Measurements from ENCODE around the gene RPS6KA3. TPM values are rescaled to one million over a fixed set of nuclear protein-coding genes. Genes with fewer than 3 reads are reported as not detected.
"Not testable (repeated sequence)": the region's sequence is repeated elsewhere in the genome, so short reads cannot be mapped to it uniquely, and the experiment has no call there.

Gene RPS6KA3
- total and polyA plus RNA-seq, 12 donors: 6.2 to 41.9 (median 34.3) TPM

DNA sequence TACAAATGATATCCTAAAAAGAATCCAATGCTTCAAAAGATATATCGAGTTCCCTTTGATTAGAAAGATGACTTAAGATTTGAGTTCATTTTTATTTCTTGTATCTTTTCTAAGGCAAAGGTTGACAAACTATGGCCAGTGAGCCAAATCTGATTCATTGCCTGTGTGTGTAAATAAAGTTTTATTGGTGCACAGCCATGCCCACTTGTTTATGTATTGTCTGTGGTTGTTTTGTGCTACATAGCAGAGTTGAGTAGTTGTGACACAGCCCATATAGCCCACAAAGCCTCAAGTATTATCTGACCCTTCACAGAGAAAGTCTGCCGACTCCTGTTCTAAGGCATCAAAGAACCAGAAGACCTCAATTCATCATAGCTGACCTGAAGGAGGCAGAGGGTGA is 92.9 kb downstream of the RPS6KA3 start:
- no peaks in the 10 kb centered on the region for H3K4me1 ChIP-seq (replicated peaks in 1 of 2)
- H3K27ac ChIP-seq: no peak overlapping the region
- 83 to 95% (median 89%) methylated on average over 2 of the region's 2 CpGs for WGBS, 4 donors
- peaks cover 0 to 37% of the 10 kb centered on the region in 2 donors for H3K36me3 ChIP-seq (replicated peaks in 1 of 2)
- intact Hi-C loops (cut with DNase I): no loop called here
- H3K9me3 ChIP-seq (replicated peaks in 1 of 3): no peaks in the 10 kb centered on the region
- TF ChIP-seq POLR2A (IDR thresholded peaks at IDR 0.05) (no peak), CTCF (IDR thresholded peaks at IDR 0.05) (no peak)
- H3K4me3 ChIP-seq: no peak overlapping the region
- no peak for DNase-seq
- peaks cover 4% of the 10 kb centered on the region for H3K27me3 ChIP-seq

GRCh38 chrX:20173313-20173712 is 93.4 kb downstream of the RPS6KA3 start:
- intact Hi-C loops (cut with DNase I): no loop called here
- Histone ChIP-seq H3K4me1 (replicated peaks in 1 of 2) (no peaks in the 10 kb centered on the region), H3K27ac (no peak overlapping the region), H3K4me3 (no peak overlapping the region), H3K9me3 (replicated peaks in 1 of 3) (no peaks in the 10 kb centered on the region), H3K27me3 (peaks cover 4% of the 10 kb centered on the region), H3K36me3 (replicated peaks in 1 of 2) (peaks cover 0 to 41% of the 10 kb centered on the region in 2 donors)
- 70 to 100% (median 90%) methylated on average over 2 of the region's 2 CpGs for WGBS, 4 donors
- DNase-seq: no peak
- TF ChIP-seq CTCF (IDR thresholded peaks at IDR 0.05) (no peak), POLR2A (IDR thresholded peaks at IDR 0.05) (no peak)

DNA sequence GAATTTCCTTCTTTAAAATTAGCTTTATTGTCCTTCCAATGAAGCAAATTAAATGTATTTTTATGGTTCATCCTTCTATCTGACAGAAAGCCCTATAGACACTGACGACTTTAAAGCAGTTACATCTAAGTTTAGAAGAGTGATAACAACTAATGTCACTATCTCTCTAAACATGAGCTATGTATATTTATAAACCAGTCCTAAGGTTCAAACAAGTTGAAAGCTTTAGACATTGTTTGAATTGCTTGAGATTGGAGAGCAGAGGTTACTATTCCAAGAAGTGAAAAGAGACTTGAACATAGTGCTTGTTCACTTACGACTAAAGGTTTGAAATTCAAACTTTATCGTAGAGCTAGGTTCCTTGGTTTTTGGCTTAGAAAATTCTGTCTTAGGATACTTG is 94.8 kb downstream of the RPS6KA3 start:
- no peak for TF ChIP-seq POLR2A (IDR thresholded peaks at IDR 0.05)
- TF ChIP-seq CTCF (IDR thresholded peaks at IDR 0.05): no peak
- Histone ChIP-seq H3K27ac (no peak overlapping the region), H3K4me1 (replicated peaks in 1 of 2) (no peaks in the 10 kb centered on the region), H3K27me3 (peaks cover 1% of the 10 kb centered on the region), H3K9me3 (replicated peaks in 1 of 3) (no peaks in the 10 kb centered on the region), H3K36me3 (replicated peaks in 1 of 2) (peaks cover 0 to 43% of the 10 kb centered on the region in 2 donors), H3K4me3 (no peak overlapping the region)
- 85 to 96% (median 90%) methylated on average over 3 of the region's 3 CpGs for WGBS, 4 donors
- intact Hi-C loops (cut with DNase I): no loop called here
- DNase-seq: no peak

GRCh38 chrX:20162516-20162915 is 104.2 kb downstream of the RPS6KA3 start:
- not testable (repeated sequence) for H3K9me3 ChIP-seq (replicated peaks in 1 of 3); H3K4me3 ChIP-seq

GRCh38 chrX:20159797-20160385 is 106.8 kb downstream of the RPS6KA3 start:
- peaks cover 0 to 20% of the 10 kb centered on the region in 2 donors for H3K36me3 ChIP-seq (replicated peaks in 1 of 2)
- 72 to 88% (median 78%) methylated on average over 4 of the region's 4 CpGs for WGBS, 4 donors
- H3K9me3 ChIP-seq (replicated peaks in 1 of 3): no peaks in the 10 kb centered on the region
- no peak overlapping the region for H3K4me3 ChIP-seq
- TF ChIP-seq CTCF (IDR thresholded peaks at IDR 0.05) (no peak), POLR2A (IDR thresholded peaks at IDR 0.05) (no peak)
- peaks cover 7% of the 10 kb centered on the region for H3K27me3 ChIP-seq
- no peak for DNase-seq
- no peaks in the 10 kb centered on the region for H3K4me1 ChIP-seq (replicated peaks in 1 of 2)
- no peak overlapping the region for H3K27ac ChIP-seq
- intact Hi-C loops (cut with DNase I): no loop called here

More at GRCh38 chrX:20162516-20162915, 104.2 kb downstream of the RPS6KA3 start:
- H3K27me3 ChIP-seq; DNase-seq; H3K36me3 ChIP-seq (replicated peaks in 1 of 2); H3K4me1 ChIP-seq (replicated peaks in 1 of 2); intact Hi-C loops (cut with DNase I); H3K27ac ChIP-seq: not testable (repeated sequence)
